Pancreas (tissue), 10 donors: ENCODE measurements around the gene MYLK4. TPM values are rescaled to one million over a fixed set of nuclear protein-coding genes. Genes with fewer than 3 reads are reported as not detected.
A peak's percentile ranks its signal among the peaks of the same experiment; 100 is the strongest.

Source experiments
- ATAC-seq, 4 donors: fragments of 200-7000 bp; cut with Tn5 transposase; one replicate each; pipeline versions ENCODE4 v1.8.0 to v1.9.1; 2020; ENCODE audit warnings: mild to moderate bottlenecking in 4 of 4, moderate library complexity in 4 of 4
- DNase-seq, 6 donors: peaks; one replicate each; pipeline ENCODE4 v3.0.0-alpha.2; 2020
- FAIRE-seq: peaks from 2 replicates; lab custom pipeline; 2012; peaks lifted over from hg19 to GRCh38; lab: Jason Lieb, UNC
- H3K27ac ChIP-seq, 4 donors: fragments of 200-600 bp; sonication (generic); 1 replicate in 3 of 4; 2 replicates in 1 of 4; pipeline versions ENCODE4 v1.5.0 to v1.8.0; 2020
- H3K27me3 ChIP-seq, 4 donors: fragments of 200-600 bp; one replicate each; pipeline ENCODE4 v1.8.0; 2021
- H3K36me3 ChIP-seq, 3 donors: fragments of 200-600 bp; sonication (generic) in 1 of 3; one replicate each; pipeline versions ENCODE4 v1.5.0 to v1.8.0; 2020 to 2021
- H3K4me1 ChIP-seq, 3 donors: fragments of 200-600 bp; one replicate each; pipeline ENCODE4 v1.8.0; 2021
- H3K4me3 ChIP-seq, 4 donors: fragments of 200-600 bp; sonication (generic) in 2 of 4; one replicate each; pipeline versions ENCODE4 v1.5.0 to v1.8.0; 2020 to 2021
- H3K9me3 ChIP-seq, 4 donors: fragments of 200-600 bp; one replicate each; pipeline ENCODE4 v1.8.0; 2021
- WGBS, 2 donors: extraction: QIAGEN DNeasy Blood & Tissue Kit; methylation state at CpG; one replicate each; pipeline ENCODE4 v1.1.7; 2013; 5-methylcytosine and 5-hydroxymethylcytosine counted together
- intact Hi-C, 3 donors: fragments of 100-400 bp; cut with DNase I; formaldehyde crosslinking; loops; one replicate each; pipeline versions ENCODE4 v1.11.1 to v1.14.2; 2022
- polyA plus RNA-seq, 2 donors: library from polyadenylated mRNA; stranded (reverse); fragments of 200-250 nt; gene quantifications; one replicate each; pipeline ENCODE4 v1.2.3, GENCODE V29; 2013
- total RNA-seq, 6 donors: library from RNA; stranded (reverse); fragmentation: NEBNext Ultra II Directional in 4 of 6; extraction: Animal tissue kit (Norgen Biotek cat#: 25700) in 4 of 6; gene quantifications; one replicate each; pipeline versions ENCODE4 v1.2.1 to v1.2.4, GENCODE V29; 2021 to 2023
- TF ChIP-seq, protein P1 (sequence below), 4 donors: fragments of 200-600 bp; sonication (generic) in 3 of 4; IDR thresholded peaks; one replicate each; pipeline versions ENCODE4 v1.5.0 to v1.8.0; 2021; ENCODE audit warnings: antibody characterized with exemption in 4 of 4
- donor health status: healthy with polysubstance abuse.
- donor health status: DM: no; HTN: no; CAD: no; lungs with moderate emphysema.
- donor health status: DM: no; HTN: no; CAD: no.
- donor health status: control.
- donor health status: control.
- donor health status: Bipolar disorder and iron deficiency.
- donor health status: DM: yes; HTN: yes; CAD: no.
- donor health status: DM: no; HTN: no; CAD: no.
- donor health status: DM: no; HTN: no; CAD: no.
- donor health status: DM: yes; HTN: yes; CAD: no.

Gene MYLK4
- total and polyA plus RNA-seq, 8 donors, result 0.27 to 1.0 (median 0.41) TPM

DNA sequence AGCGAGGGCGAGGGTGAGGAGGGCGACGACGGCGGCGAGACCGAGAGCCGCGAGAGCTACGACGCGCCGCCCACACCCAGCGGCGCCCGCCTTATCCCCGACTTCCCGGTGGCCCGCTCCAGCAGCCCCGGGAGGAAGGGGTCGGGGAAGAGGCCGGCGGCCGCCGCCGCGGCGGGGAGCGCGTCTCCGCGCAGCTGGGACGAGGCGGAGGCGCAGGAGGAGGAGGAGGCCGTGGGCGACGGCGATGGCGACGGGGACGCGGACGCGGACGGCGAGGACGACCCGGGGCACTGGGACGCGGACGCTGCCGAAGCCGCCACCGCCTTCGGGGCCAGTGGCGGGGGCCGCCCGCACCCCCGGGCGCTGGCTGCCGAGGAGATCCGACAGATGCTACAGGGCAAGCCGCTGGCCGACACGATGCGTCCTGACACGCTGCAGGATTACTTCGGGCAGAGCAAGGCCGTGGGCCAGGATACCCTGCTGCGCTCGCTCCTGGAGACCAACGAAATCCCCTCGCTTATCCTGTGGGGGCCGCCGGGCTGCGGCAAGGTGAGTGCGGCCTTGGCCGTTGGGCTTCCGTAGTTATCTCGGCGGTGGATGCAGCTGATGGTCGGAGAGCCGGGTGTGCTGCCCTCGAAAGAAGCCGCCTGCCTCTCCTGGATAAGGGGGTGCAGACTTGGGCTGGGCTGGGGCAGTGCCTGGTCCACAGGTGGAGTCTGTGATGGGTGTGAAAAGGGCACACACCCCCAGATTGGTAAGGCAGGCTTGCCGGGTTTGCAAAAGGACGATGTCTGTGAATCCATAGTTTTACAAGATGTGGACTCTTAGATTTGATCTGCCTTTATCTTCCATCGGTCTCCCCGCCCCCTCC, 15.4 kb upstream of the MYLK4 start:
- no peaks in the 10 kb centered on the region for H3K27me3 ChIP-seq
- TF ChIP-seq, protein P1, sequence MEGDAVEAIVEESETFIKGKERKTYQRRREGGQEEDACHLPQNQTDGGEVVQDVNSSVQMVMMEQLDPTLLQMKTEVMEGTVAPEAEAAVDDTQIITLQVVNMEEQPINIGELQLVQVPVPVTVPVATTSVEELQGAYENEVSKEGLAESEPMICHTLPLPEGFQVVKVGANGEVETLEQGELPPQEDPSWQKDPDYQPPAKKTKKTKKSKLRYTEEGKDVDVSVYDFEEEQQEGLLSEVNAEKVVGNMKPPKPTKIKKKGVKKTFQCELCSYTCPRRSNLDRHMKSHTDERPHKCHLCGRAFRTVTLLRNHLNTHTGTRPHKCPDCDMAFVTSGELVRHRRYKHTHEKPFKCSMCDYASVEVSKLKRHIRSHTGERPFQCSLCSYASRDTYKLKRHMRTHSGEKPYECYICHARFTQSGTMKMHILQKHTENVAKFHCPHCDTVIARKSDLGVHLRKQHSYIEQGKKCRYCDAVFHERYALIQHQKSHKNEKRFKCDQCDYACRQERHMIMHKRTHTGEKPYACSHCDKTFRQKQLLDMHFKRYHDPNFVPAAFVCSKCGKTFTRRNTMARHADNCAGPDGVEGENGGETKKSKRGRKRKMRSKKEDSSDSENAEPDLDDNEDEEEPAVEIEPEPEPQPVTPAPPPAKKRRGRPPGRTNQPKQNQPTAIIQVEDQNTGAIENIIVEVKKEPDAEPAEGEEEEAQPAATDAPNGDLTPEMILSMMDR (IDR thresholded peaks at IDR 0.05), result no peak
- no peaks in the 10 kb centered on the region for H3K9me3 ChIP-seq
- intact Hi-C loops, result no loop called here
- DNase-seq, result peak; percentile 41 to 86 (median 62)
- peak overlapping the region; percentile 80 to 95 (median 93) for H3K27ac ChIP-seq
- peak; percentile 5 to 52 (median 12) for ATAC-seq
- WGBS, 2 donors, result 0% methylated on average over 64 to 91 of the region's 91 CpGs
- peak overlapping the region; percentile 72 to 92 (median 90) for H3K4me3 ChIP-seq
- peaks cover 0 to 6% (median 0%) of the 10 kb centered on the region in 3 donors for H3K36me3 ChIP-seq
- FAIRE-seq, result no peak
- H3K4me1 ChIP-seq, result peaks cover 10 to 27% (median 18%) of the 10 kb centered on the region in 3 donors

DNA sequence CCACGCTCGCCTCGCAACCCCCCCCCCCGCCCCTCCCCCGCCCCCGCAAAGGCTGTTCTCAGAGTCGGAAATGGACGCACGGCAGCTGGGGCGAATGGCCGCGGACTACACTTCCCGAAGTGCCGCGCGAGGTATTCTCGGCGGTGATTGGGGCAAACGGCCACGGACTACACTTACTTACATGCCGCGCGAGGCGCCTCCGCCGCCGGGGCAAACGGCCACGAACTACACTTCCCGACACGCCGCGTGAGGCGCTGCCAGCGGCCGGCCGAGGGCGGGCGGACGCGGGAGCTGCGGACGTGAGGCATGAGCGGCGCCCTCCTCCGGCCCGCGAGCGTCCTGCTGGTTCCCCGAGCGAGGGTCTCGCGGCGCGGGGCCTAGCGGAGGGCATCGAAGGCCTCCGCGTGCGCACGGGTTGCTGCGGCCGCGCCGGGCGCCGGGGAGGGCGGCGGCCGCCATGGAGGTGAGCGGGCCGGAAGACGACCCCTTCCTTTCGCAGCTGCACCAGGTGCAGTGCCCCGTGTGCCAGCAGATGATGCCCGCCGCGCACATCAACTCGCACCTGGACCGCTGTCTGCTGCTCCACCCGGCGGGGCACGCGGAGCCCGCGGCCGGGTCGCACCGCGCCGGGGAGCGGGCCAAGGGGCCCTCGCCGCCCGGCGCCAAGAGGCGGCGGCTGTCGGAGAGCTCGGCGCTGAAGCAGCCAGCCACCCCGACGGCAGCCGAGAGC, 14.6 kb upstream of the MYLK4 start, which contains the start of gene WRNIP1:
Gene WRNIP1, plus strand, starts transcription at position 228 of the 730 bp plus-strand sequence. Its CDS starts 230 bp downstream, at position 458.
- H3K27ac ChIP-seq, result peak within 1 kb of the TSS; percentile 80 to 95 (median 93)
- intact Hi-C loops, result no loop called here
- TF ChIP-seq, protein P1 (IDR thresholded peaks at IDR 0.05), result peak; percentile 58 to 63 (median 60)
- H3K4me3 ChIP-seq, result peak within 1 kb of the TSS; percentile 72 to 92 (median 90)
- FAIRE-seq (no peak), ATAC-seq (peak; percentile 89 to 94 (median 90)), DNase-seq (peak; percentile 97 to 100 (median 98))
- WGBS, 2 donors, result 0 to 1% methylated on average over 57 to 103 of the region's 104 CpGs
- H3K4me1 ChIP-seq, result peaks cover 10 to 25% (median 18%) of the 10 kb centered on the region in 3 donors
- H3K27me3 ChIP-seq, result no peaks in the 10 kb centered on the region
- H3K9me3 ChIP-seq, result no peaks in the 10 kb centered on the region
- H3K36me3 ChIP-seq, result peaks cover 0 to 4% (median 0%) of the 10 kb centered on the region in 3 donors

DNA sequence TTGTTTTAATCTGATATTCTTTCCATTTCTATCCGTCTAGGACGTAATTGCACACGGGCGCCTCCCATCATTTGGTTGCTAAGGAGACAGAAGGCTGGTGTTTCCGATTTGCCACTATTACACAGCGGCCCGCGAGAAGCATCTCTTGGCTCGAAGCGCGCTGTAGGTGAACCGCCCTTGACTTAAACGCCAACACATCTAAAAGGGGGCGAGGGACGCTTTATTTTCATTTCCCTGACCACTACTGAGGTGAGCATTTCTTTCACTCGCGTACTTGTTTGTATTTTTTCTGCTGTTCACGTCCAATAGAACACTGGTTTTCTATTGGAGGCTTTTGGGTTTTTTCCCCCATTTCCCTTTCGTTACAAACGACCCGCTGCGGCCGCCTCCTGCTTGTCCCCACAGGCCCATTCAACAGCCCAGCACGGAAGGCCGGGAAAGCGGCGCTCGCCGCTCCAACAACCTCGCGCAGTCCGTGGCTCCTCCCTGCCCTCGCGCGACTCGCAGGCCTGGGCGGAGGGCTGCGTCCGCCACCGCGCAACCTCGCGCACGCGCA, 14.0 kb upstream of the MYLK4 start:
- ATAC-seq, result peak; percentile 76 to 86 (median 80)
- peak overlapping the region; percentile 24 to 89 (median 36) for H3K4me3 ChIP-seq
- H3K27ac ChIP-seq, result peak overlapping the region; percentile 63 to 87 (median 81)
- H3K9me3 ChIP-seq, result no peaks in the 10 kb centered on the region
- peaks cover 10 to 19% (median 18%) of the 10 kb centered on the region in 3 donors for H3K4me1 ChIP-seq
- no peaks in the 10 kb centered on the region for H3K27me3 ChIP-seq
- 0% methylated on average over 44 to 45 of the region's 45 CpGs for WGBS, 2 donors
- H3K36me3 ChIP-seq, result no peaks in the 10 kb centered on the region
- intact Hi-C loops, result no loop called here
- TF ChIP-seq, protein P1 (IDR thresholded peaks at IDR 0.05), result no peak
- FAIRE-seq, result no peak
- DNase-seq, result peak in 4 of 6 donors; percentile 45 to 58 (median 50)

DNA sequence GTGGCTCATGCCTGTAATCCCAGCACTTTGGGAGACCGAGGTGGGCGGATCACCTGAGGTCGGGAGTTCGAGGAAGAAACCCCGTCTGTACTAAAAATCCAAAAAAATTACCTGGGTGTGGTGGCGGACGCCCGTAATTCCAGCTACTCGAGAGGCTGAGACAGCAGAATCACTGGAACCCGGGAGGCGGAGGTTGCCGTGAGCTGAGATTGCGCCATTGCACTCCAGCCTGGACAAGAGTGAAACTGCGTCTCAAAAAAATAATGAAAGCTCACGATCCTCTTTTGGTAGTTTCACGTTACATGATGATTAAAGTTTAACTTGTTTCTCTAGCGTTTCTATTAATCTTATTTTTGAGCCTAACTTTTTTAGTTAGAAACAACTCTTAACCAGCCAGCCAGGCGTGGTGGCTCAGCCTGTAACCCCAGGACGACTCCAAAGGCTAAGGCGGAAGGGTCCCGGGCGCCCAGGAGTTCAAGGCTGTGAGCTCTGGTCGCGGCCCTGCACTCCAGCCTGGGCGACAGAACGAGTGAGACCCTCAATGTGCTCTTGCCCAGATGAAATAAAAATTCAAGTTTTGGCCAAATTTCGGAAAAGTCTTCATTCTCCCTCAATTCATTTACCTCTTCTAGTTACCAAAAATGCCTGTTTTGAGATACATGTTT, 13.3 kb upstream of the MYLK4 start:
- Histone ChIP-seq H3K4me3 (peak overlapping the region in 2 of 4 donors; percentile 37 to 89), H3K36me3 (no peaks in the 10 kb centered on the region), H3K4me1 (peaks cover 10 to 18% (median 12%) of the 10 kb centered on the region in 3 donors), H3K27me3 (no peaks in the 10 kb centered on the region), H3K9me3 (no peaks in the 10 kb centered on the region), H3K27ac (peak overlapping the region in 3 of 4 donors; percentile 77 to 87 (median 85))
- ATAC-seq (no peak), DNase-seq (peak in 2 of 6 donors; percentile 34 to 45), FAIRE-seq (no peak)
- intact Hi-C loops, result no loop called here
- WGBS, 2 donors, result 64 to 65% methylated on average over 27 of the region's 27 CpGs
- TF ChIP-seq, protein P1 (IDR thresholded peaks at IDR 0.05), result no peak
